ENCODE measurements around the gene CBFA2T2. TPM values are rescaled to one million over a fixed set of nuclear protein-coding genes. Genes with fewer than 3 reads are reported as not detected.

The CBFA2T2 gene
- total RNA-seq, 1 donor from 2014 or later: 5.3 TPM

- DNase-seq: no peak
These were observed 165.3 kb downstream of the CBFA2T2 start for GRCh38 chr20:33655164-33655563.

GRCh38 chr20:33656010-33656782 is 166.3 kb downstream of the CBFA2T2 start:
- no peak for DNase-seq

- DNase-seq: no peak
These were observed 167.1 kb downstream of the CBFA2T2 start for GRCh38 chr20:33656783-33657703.

GRCh38 chr20:33657704-33658095 is 167.8 kb downstream of the CBFA2T2 start:
- DNase-seq: no peak

- DNase-seq: no peak
These were observed 168.6 kb downstream of the CBFA2T2 start for GRCh38 chr20:33658510-33658909.

GRCh38 chr20:33658929-33659328 is 169.0 kb downstream of the CBFA2T2 start:
- DNase-seq: no peak

- no peak for DNase-seq
These were observed 169.6 kb downstream of the CBFA2T2 start for GRCh38 chr20:33659341-33660034.

GRCh38 chr20:33660035-33660684 is 170.3 kb downstream of the CBFA2T2 start:
- no peak for DNase-seq

GRCh38 chr20:33660685-33661058 is 170.8 kb downstream of the CBFA2T2 start:
- no peak for DNase-seq

- no peak for DNase-seq
These were observed 172.3 kb downstream of the CBFA2T2 start, which contains the start of gene C20orf144 for GRCh38 chr20:33662172-33662571. Gene C20orf144 (plus strand): TSS chr20:33662327. CDS start chr20:33662346, 19 bp downstream.

GRCh38 chr20:33663161-33664084 is 173.5 kb downstream of the CBFA2T2 start:
- DNase-seq: peak; percentile 66

- no peak for DNase-seq
These were observed 174.3 kb downstream of the CBFA2T2 start for GRCh38 chr20:33664085-33664761.

GRCh38 chr20:33664762-33665144 is 174.9 kb downstream of the CBFA2T2 start:
- no peak for DNase-seq

GRCh38 chr20:33666293-33667244 is 176.7 kb downstream of the CBFA2T2 start, which contains the start of gene ACTL10:
Gene ACTL10 (plus strand): TSS chr20:33666943. CDS start chr20:33667498, 555 bp downstream.
- DNase-seq: peak; percentile 98

GRCh38 chr20:33667245-33667675 is 177.4 kb downstream of the CBFA2T2 start:
- DNase-seq: peak; percentile 48

- peak; percentile 88 for DNase-seq
These were observed 178.0 kb downstream of the CBFA2T2 start for GRCh38 chr20:33667676-33668465.

GRCh38 chr20:33668466-33669155 is 178.7 kb downstream of the CBFA2T2 start:
- DNase-seq: no peak

GRCh38 chr20:33669224-33669623 is 179.3 kb downstream of the CBFA2T2 start:
- no peak for DNase-seq

All from dermis blood vessel endothelial cell (primary cell).